Lower leg skin (tissue), 3 donors: ENCODE data around the gene CCDC63.

Experiments
- POLR2A ChIP-seq, 2 donors: fragments of 450-650 bp; IDR thresholded peaks; one replicate each; pipeline ENCODE4 v1.6.1; 2016 to 2017; ENCODE audit warnings: antibody characterized with exemption in 2 of 2, mild to moderate bottlenecking in 1 of 2, moderate library complexity in 1 of 2
- TF ChIP-seq, protein P1 (sequence below), 3 donors: fragments of 450-650 bp; IDR thresholded peaks; one replicate each; pipeline ENCODE4 v1.5.1; 2016; ENCODE audit warnings: antibody characterized with exemption in 3 of 3, mild to moderate bottlenecking in 3 of 3, moderate library complexity in 2 of 3

DNA sequence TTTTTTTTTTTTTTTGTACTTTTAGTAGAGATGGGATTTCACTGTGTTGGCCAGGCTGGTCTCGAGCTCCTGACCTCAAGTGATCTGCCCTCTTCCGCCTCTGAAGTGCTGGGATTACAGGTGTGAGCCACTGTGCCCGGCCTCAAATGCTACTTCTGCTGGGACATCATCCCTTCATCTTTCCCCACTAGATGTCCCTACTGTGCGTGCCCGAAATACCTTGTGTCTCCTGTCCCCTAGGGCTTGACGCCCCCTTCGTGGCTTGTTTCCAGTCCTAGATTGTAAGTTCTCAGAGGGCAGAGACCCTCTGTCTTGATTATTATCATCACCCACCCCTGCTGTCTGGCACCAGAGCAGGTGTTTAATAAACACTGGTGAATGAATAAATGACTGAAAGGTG is 14.9 kb downstream of the CCDC63 start:
- TF ChIP-seq, protein P1, sequence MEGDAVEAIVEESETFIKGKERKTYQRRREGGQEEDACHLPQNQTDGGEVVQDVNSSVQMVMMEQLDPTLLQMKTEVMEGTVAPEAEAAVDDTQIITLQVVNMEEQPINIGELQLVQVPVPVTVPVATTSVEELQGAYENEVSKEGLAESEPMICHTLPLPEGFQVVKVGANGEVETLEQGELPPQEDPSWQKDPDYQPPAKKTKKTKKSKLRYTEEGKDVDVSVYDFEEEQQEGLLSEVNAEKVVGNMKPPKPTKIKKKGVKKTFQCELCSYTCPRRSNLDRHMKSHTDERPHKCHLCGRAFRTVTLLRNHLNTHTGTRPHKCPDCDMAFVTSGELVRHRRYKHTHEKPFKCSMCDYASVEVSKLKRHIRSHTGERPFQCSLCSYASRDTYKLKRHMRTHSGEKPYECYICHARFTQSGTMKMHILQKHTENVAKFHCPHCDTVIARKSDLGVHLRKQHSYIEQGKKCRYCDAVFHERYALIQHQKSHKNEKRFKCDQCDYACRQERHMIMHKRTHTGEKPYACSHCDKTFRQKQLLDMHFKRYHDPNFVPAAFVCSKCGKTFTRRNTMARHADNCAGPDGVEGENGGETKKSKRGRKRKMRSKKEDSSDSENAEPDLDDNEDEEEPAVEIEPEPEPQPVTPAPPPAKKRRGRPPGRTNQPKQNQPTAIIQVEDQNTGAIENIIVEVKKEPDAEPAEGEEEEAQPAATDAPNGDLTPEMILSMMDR (IDR thresholded peaks at IDR 0.05): no peak
- no peak for TF ChIP-seq POLR2A (IDR thresholded peaks at IDR 0.05)
